Epithelial cell of esophagus (primary cell): ENCODE measurements around the gene BRINP2.

Experiments
- DNase-seq: peaks from one replicate; pipeline ENCODE4 v3.0.0; 2010; ENCODE audit warnings: low read depth
- H3K4me3 ChIP-seq: 2 replicates; pipeline ENCODE4 v1.5.1; 2011; ENCODE audit warnings: mild to moderate bottlenecking, low read length, control low read depth
- CTCF ChIP-seq: IDR thresholded peaks from 2 replicates; pipeline ENCODE4 v1.5.1; 2011; ENCODE audit warnings: low read depth, mild to moderate bottlenecking, low read length, control low read depth, inconsistent platforms; ENCODE audit not compliant: insufficient read depth; ENCODE audit errors: missing control alignments

BRINP2 gene

GRCh38 chr1:177219554-177220458 is 49.0 kb downstream of the BRINP2 start:
- no peak overlapping the region for H3K4me3 ChIP-seq
- DNase-seq = peak; percentile 43
- TF ChIP-seq CTCF = no peak

- no peak for DNase-seq
- H3K4me3 ChIP-seq = no peak overlapping the region
- TF ChIP-seq CTCF = no peak
Observed at GRCh38 chr1:177223359-177223758, 52.6 kb downstream of the BRINP2 start.

GRCh38 chr1:177227978-177228692 is 57.4 kb downstream of the BRINP2 start:
- no peak for TF ChIP-seq CTCF
- H3K4me3 ChIP-seq = no peak overlapping the region
- no peak for DNase-seq

- peak; percentile 4 for TF ChIP-seq CTCF
- DNase-seq = peak; percentile 66
- no peak overlapping the region for H3K4me3 ChIP-seq
Observed at GRCh38 chr1:177228693-177229065, 57.9 kb downstream of the BRINP2 start.

GRCh38 chr1:177229781-177230180 is 59.0 kb downstream of the BRINP2 start:
- TF ChIP-seq CTCF = no peak
- DNase-seq = no peak
- no peak overlapping the region for H3K4me3 ChIP-seq

- no peak overlapping the region for H3K4me3 ChIP-seq
- TF ChIP-seq CTCF = no peak
- no peak for DNase-seq
Observed at GRCh38 chr1:177230228-177231016, 59.7 kb downstream of the BRINP2 start.
